Lung microvascular endothelial cell (primary cell): ENCODE measurements around the gene LELP1. TPM values are rescaled to one million over a fixed set of nuclear protein-coding genes. Genes with fewer than 3 reads are reported as not detected.

Experiments used
- DNase-seq, 2 donors: peaks; one replicate each; pipeline versions ENCODE4 v3.0.0 to v3.0.0-alpha.2; 2010; ENCODE audit warnings: low read depth in 2 of 2
- total RNA-seq: library from RNA; depleted of rRNA; stranded (reverse); fragments of >200 nt; gene quantifications from 2 replicates; pipeline ENCODE4 v1.2.1, GENCODE V29; 2014

LELP1 gene
- total RNA-seq, 1 donor from 2014 or later: not detected

- peak; percentile 3 to 8 for DNase-seq
These were observed 26.0 kb downstream of the LELP1 start for GRCh38 chr1:153229076-153229829.

- DNase-seq: no peak
These were observed 28.1 kb downstream of the LELP1 start for GRCh38 chr1:153231363-153231762.

GRCh38 chr1:153231785-153232184 lies 28.6 kb downstream of the LELP1 start:
- DNase-seq: no peak

GRCh38 chr1:153232553-153232952 lies 29.3 kb downstream of the LELP1 start:
- no peak for DNase-seq

GRCh38 chr1:153233448-153233847 lies 30.2 kb downstream of the LELP1 start:
- DNase-seq: no peak

GRCh38 chr1:153238527-153238926 lies 35.3 kb downstream of the LELP1 start:
- no peak for DNase-seq

GRCh38 chr1:153242160-153242559 lies 38.9 kb downstream of the LELP1 start:
- no peak for DNase-seq

GRCh38 chr1:153245466-153245865 lies 42.2 kb downstream of the LELP1 start:
- no peak for DNase-seq

- no peak for DNase-seq
These were observed 42.8 kb downstream of the LELP1 start for GRCh38 chr1:153246018-153246417.

GRCh38 chr1:153246825-153247224 lies 43.6 kb downstream of the LELP1 start:
- no peak for DNase-seq

- DNase-seq: no peak
These were observed 45.1 kb downstream of the LELP1 start for GRCh38 chr1:153248176-153248879.

GRCh38 chr1:153250166-153250565 lies 46.9 kb downstream of the LELP1 start:
- no peak for DNase-seq

GRCh38 chr1:153251087-153251486 lies 47.9 kb downstream of the LELP1 start:
- DNase-seq: no peak

- DNase-seq: no peak
These were observed 48.3 kb downstream of the LELP1 start for GRCh38 chr1:153251562-153251961.

GRCh38 chr1:153251988-153252387 lies 48.8 kb downstream of the LELP1 start:
- DNase-seq: no peak

GRCh38 chr1:153253076-153253475 lies 49.8 kb downstream of the LELP1 start:
- DNase-seq: no peak

- DNase-seq: no peak
These were observed 50.5 kb downstream of the LELP1 start for GRCh38 chr1:153253693-153254092.

Other genes starting within 250 kb of the LELP1 start
- gene SPRR4, start 232.8 kb upstream of the LELP1 start, total RNA-seq: not detected in 2 replicates
- not detected in 2 replicates for gene SPRR1A, start 219.3 kb upstream of the LELP1 start, total RNA-seq
- gene SPRR3, start 201.7 kb upstream of the LELP1 start, total RNA-seq: not detected in 2 replicates
- gene SPRR1B, start 172.2 kb upstream of the LELP1 start, total RNA-seq: not detected in 2 replicates
- gene SPRR2D, start 162.3 kb upstream of the LELP1 start, total RNA-seq: not detected in 2 replicates
- not detected in 2 replicates for gene SPRR2A, start 145.9 kb upstream of the LELP1 start, total RNA-seq
- gene SPRR2B, start 131.8 kb upstream of the LELP1 start, total RNA-seq: not detected in 2 replicates
- gene SPRR2E, start 108.9 kb upstream of the LELP1 start, total RNA-seq: not detected in 2 replicates
- not detected in 2 replicates for gene SPRR2F, start 89.9 kb upstream of the LELP1 start, total RNA-seq
- not detected in 2 replicates for gene SPRR2G, start 52.5 kb upstream of the LELP1 start, total RNA-seq
- not detected in 2 replicates for gene PRR9, start 14.2 kb downstream of the LELP1 start, total RNA-seq
- not detected in 2 replicates for gene LORICRIN, start 56.3 kb downstream of the LELP1 start, total RNA-seq
- gene PGLYRP3, start 109.5 kb downstream of the LELP1 start, total RNA-seq: not detected in 2 replicates
- gene PGLYRP4, start 145.4 kb downstream of the LELP1 start, total RNA-seq: not detected in 2 replicates
- gene S100A9, start 154.4 kb downstream of the LELP1 start, total RNA-seq: 0.22 and 1.2 TPM in 2 replicates
- not detected in 2 replicates for gene S100A12, start 172.2 kb downstream of the LELP1 start, total RNA-seq
- not detected in 2 replicates for gene S100A8, start 187.6 kb downstream of the LELP1 start, total RNA-seq
- not detected in 2 replicates for gene S100A7A, start 213.1 kb downstream of the LELP1 start, total RNA-seq